Stimulated activated CD4-positive, alpha-beta T cell treated with anti-CD3 and anti-CD28 coated beads, Interleukin-1b, Interleukin-23, amount 100 ng/mL, for 48 hours (primary cell): ENCODE results near the gene CHST9.

Experiments
- DNase-seq: peaks from one replicate; pipeline ENCODE4 v3.0.0-alpha.2; 2020

CHST9 gene

DNA sequence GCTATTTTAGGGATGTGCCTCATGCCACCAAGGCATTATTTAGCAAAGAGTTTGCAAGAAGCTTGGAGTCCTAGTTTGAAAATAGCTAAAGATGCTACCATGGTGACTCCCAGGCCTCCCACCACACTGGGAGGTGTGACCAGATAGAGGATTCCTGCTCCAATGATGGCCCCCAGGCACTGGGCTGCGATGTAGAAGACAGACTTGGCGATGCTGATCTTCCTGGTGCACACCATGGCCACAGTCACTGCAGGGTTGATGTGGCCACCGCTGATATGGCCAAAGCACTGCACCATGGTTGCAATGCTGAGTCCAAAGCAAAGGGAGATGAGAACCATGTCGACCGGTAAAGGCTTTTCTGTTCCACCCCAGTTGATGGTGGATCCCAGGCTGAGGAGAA is 323.0 kb downstream of the CHST9 start:
- DNase-seq, result no peak
